ENCODE measurements around the gene PRICKLE4. TPM values are rescaled to one million over a fixed set of nuclear protein-coding genes. Genes with fewer than 3 reads are reported as not detected.
A peak's percentile ranks its signal among the peaks of the same experiment; 100 is the strongest.

Gene PRICKLE4
- total and polyA plus RNA-seq, 2 experiments from 2014 or later = 0.48 to 0.66 TPM

DNA sequence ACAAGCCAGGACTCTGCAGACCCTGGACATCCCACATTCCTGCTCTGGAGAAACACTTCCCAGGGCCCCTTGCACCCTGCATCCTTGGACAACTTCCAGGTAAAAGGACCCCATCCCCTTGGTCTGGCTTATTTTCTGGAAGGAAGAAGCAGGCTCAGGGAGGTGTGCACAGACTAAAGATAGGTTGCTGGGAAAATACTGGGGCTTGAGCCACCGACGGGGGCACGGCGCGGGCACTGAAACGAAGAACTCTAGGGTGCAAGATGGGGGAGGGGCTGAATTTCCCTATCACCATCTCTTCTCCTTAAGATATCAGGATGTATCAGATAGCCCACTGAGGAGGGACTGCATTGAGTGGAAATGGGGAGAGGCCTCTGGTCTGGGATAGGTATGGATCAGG lies 1.7 kb upstream of the PRICKLE4 start:
- H2AFZ ChIP-seq = no peak overlapping the region
- DNase-seq (ENCODE audit: low spot score) = no peak
- no peak for TF ChIP-seq REST (IDR thresholded peaks at IDR 0.05; ENCODE audit: unreplicated experiment)
- no peak for TF ChIP-seq CREB1 (CRISPR knock-in tag; IDR thresholded peaks at IDR 0.05; ENCODE audit: low read depth)
- TF ChIP-seq NANOG (IDR thresholded peaks at IDR 0.05; ENCODE audit: borderline replicate concordance) = no peak
- TF ChIP-seq, protein P1, sequence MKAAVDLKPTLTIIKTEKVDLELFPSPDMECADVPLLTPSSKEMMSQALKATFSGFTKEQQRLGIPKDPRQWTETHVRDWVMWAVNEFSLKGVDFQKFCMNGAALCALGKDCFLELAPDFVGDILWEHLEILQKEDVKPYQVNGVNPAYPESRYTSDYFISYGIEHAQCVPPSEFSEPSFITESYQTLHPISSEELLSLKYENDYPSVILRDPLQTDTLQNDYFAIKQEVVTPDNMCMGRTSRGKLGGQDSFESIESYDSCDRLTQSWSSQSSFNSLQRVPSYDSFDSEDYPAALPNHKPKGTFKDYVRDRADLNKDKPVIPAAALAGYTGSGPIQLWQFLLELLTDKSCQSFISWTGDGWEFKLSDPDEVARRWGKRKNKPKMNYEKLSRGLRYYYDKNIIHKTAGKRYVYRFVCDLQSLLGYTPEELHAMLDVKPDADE (IDR thresholded peaks at IDR 0.05) = no peak
- no peak for TF ChIP-seq JUNB (IDR thresholded peaks at IDR 0.05; ENCODE audit: unreplicated experiment)
- TF ChIP-seq EZH2 (IDR thresholded peaks at IDR 0.05; ENCODE audit: low read depth, unreplicated experiment) = no peak
- no peak for TF ChIP-seq CTCF (conservative IDR thresholded peaks at IDR 0.05; ENCODE audit: low read depth in 2 of 2)
- no peak for TF ChIP-seq POLR2AphosphoS5 (IDR thresholded peaks at IDR 0.05; ENCODE audit: low read depth)
- no peak for TF ChIP-seq EZH2phosphoT487 (IDR thresholded peaks at IDR 0.05; ENCODE audit: unreplicated experiment)
- TF ChIP-seq ZNF114 (CRISPR knock-in tag; IDR thresholded peaks at IDR 0.05) = no peak
- TF ChIP-seq, protein P2, sequence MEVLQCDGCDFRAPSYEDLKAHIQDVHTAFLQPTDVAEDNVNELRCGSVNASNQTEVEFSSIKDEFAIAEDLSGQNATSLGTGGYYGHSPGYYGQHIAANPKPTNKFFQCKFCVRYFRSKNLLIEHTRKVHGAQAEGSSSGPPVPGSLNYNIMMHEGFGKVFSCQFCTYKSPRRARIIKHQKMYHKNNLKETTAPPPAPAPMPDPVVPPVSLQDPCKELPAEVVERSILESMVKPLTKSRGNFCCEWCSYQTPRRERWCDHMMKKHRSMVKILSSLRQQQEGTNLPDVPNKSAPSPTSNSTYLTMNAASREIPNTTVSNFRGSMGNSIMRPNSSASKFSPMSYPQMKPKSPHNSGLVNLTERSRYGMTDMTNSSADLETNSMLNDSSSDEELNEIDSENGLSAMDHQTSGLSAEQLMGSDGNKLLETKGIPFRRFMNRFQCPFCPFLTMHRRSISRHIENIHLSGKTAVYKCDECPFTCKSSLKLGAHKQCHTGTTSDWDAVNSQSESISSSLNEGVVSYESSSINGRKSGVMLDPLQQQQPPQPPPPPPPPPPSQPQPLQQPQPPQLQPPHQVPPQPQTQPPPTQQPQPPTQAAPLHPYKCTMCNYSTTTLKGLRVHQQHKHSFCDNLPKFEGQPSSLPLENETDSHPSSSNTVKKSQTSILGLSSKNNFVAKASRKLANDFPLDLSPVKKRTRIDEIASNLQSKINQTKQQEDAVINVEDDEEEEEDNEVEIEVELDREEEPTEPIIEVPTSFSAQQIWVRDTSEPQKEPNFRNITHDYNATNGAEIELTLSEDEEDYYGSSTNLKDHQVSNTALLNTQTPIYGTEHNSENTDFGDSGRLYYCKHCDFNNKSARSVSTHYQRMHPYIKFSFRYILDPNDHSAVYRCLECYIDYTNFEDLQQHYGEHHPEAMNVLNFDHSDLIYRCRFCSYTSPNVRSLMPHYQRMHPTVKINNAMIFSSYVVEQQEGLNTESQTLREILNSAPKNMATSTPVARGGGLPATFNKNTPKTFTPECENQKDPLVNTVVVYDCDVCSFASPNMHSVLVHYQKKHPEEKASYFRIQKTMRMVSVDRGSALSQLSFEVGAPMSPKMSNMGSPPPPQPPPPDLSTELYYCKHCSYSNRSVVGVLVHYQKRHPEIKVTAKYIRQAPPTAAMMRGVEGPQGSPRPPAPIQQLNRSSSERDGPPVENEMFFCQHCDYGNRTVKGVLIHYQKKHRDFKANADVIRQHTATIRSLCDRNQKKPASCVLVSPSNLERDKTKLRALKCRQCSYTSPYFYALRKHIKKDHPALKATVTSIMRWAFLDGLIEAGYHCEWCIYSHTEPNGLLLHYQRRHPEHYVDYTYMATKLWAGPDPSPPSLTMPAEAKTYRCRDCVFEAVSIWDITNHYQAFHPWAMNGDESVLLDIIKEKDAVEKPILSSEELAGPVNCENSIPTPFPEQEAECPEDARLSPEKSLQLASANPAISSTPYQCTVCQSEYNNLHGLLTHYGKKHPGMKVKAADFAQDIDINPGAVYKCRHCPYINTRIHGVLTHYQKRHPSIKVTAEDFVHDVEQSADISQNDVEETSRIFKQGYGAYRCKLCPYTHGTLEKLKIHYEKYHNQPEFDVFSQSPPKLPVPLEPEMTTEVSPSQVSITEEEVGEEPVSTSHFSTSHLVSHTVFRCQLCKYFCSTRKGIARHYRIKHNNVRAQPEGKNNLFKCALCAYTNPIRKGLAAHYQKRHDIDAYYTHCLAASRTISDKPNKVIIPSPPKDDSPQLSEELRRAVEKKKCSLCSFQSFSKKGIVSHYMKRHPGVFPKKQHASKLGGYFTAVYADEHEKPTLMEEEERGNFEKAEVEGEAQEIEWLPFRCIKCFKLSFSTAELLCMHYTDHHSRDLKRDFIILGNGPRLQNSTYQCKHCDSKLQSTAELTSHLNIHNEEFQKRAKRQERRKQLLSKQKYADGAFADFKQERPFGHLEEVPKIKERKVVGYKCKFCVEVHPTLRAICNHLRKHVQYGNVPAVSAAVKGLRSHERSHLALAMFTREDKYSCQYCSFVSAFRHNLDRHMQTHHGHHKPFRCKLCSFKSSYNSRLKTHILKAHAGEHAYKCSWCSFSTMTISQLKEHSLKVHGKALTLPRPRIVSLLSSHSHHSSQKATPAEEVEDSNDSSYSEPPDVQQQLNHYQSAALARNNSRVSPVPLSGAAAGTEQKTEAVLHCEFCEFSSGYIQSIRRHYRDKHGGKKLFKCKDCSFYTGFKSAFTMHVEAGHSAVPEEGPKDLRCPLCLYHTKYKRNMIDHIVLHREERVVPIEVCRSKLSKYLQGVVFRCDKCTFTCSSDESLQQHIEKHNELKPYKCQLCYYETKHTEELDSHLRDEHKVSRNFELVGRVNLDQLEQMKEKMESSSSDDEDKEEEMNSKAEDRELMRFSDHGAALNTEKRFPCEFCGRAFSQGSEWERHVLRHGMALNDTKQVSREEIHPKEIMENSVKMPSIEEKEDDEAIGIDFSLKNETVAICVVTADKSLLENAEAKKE (CRISPR knock-in tag; IDR thresholded peaks at IDR 0.05) = no peak
- no peak for TF ChIP-seq ZNF331 (CRISPR knock-in tag; IDR thresholded peaks at IDR 0.05; ENCODE audit: low read depth)
- TF ChIP-seq STAT1 (IDR thresholded peaks at IDR 0.05; ENCODE audit: unreplicated experiment) = no peak

More for the DNA sequence above, 1.7 kb upstream of the PRICKLE4 start:
- Mint-ChIP-seq H3K4me3 (peak overlapping the region; percentile 89), H3K27me3 (ENCODE audit: insufficient read depth, low read depth, poor library complexity) (peaks cover 36% of the 10 kb centered on the region), H3K27ac (no peak overlapping the region; the same call in 1 of the 2 replicates), H3K36me3 (ENCODE audit: low read depth) (peaks cover 9% of the 10 kb centered on the region; the same call in 1 of the 3 replicates), H3K9me3 (no peaks in the 10 kb centered on the region), H3K4me1 (peaks cover 11% of the 10 kb centered on the region)
- no peak overlapping the region for H3K27ac ChIP-seq (ENCODE audit: low read depth)
- H3K4me1 ChIP-seq (ENCODE audit: insufficient read depth) = peaks cover 16% of the 10 kb centered on the region
- ATAC-seq = no peak
- peak overlapping the region; percentile 79 for H3K4me3 ChIP-seq
- no peaks in the 10 kb centered on the region for H3K9me2 ChIP-seq (ENCODE audit: insufficient read depth)
- H3K36me3 ChIP-seq (ENCODE audit: insufficient read depth) = no peaks in the 10 kb centered on the region
- peak overlapping the region; percentile 96 for H3K4me2 ChIP-seq
- H3F3A ChIP-seq (replicated peaks; ENCODE audit: low read depth) = peaks cover 5% of the 10 kb centered on the region; the same call in 1 of the 2 replicates
- peaks cover 41% of the 10 kb centered on the region for H3K27me3 ChIP-seq (ENCODE audit: insufficient read depth)
- H3K79me2 ChIP-seq (replicated peaks; ENCODE audit: insufficient read depth) = 0 out of 2 replicates have a peak, but pooled peaks cover 7% of the 10 kb centered on the region
- H4K20me1 ChIP-seq (replicated peaks; ENCODE audit: insufficient read depth) = no peaks in the 10 kb centered on the region

Measured in GM23338 (cell line).